Posterior cingulate gyrus (tissue), 11 donors: Measurements from ENCODE around the gene NUP153.
"Not testable (repeated sequence)": the region's sequence is repeated elsewhere in the genome, so short reads cannot be mapped to it uniquely, and the experiment has no call there.

ENCODE experiments used
- DNase-seq, 10 donors: peaks; one replicate each; pipeline versions ENCODE4 v3.0.0 to v3.0.0-alpha.2; 2020 to 2021; ENCODE audit warnings: mixed read lengths in 3 of 10
- intact Hi-C: fragments of 100-400 bp; cut with DNase I; formaldehyde crosslinking; loops from one replicate; pipeline ENCODE4 v1.15.1; 2023

NUP153 gene

GRCh38 chr6:17714879-17715851 lies 8.4 kb upstream of the NUP153 start:
- intact Hi-C loops = no loop called here

DNA sequence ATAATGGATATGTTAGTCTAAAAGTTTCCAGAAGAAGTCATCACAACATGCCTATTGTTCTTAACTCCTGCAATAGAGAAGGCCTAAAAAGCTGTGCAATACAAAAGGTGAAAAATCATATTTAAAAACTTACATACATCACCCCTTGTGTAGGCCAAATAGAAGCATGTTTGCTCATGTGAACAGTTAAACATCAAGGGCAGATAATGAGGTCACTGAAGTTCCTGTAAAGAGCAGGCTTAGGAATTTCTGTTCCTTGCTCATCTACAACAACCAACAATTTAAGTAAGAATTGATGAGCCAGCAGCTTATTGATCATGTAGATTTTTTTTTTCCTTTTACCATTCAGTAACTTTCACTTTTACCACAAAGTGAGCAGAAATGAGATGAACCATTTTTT lies 7.5 kb upstream of the NUP153 start:
- intact Hi-C loops = no loop called here
- DNase-seq = no peak

More at GRCh38 chr6:17714879-17715851, 8.4 kb upstream of the NUP153 start:
- DNase-seq = peak in 1 of 10 donors; percentile 4

GRCh38 chr6:17712576-17712975 lies 5.9 kb upstream of the NUP153 start:
- intact Hi-C loops = no loop called here
- no peak for DNase-seq

DNA sequence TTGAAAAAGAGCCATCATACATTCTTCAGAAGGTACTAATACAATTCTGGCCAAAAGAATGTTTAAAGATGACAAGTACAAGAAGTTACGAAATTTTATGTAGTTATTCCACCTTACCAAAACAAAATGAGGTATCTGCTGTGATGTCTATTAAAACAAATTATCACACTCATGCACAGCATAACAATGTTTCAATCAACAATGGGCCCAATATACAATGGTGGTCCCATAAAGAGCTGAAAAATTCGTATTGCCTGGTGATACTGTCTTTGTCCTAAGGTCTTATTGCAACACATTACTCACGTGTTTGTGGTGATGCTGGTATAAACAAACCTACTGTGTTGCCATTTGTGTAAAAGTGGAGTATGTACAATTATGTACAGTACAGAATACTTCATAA lies 3.6 kb upstream of the NUP153 start:
- DNase-seq = no peak
- intact Hi-C loops = no loop called here

DNA sequence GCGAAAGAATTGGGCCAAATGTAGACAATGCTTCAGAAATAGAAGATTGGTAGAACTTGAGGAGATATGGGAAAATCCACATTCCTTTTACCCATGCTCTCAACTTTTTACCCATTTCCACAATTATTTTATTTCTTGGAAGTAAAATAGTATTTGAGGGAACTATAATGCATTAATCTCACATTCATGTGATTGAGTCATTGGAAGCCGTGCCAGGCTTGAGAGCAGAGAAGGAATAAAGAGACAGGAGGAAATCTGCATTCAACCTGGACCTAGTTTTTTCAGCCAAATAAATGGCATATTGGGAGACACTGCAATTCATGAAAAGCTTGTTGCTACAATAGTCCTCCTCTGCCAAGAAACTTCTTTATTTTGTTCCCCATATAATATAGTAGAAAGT lies 2.8 kb upstream of the NUP153 start:
- no peak for DNase-seq
- intact Hi-C loops = loop anchor here (5.0 kb wide), 1 partner anchor 273 kb away; no protein-coding TSS in a partner anchor

- not testable (repeated sequence) for DNase-seq
- intact Hi-C loops = loop anchor here (5.0 kb wide), 1 partner anchor 274 kb away; no protein-coding TSS in a partner anchor
Observed at GRCh38 chr6:17708035-17708434, 1.3 kb upstream of the NUP153 start.

DNA sequence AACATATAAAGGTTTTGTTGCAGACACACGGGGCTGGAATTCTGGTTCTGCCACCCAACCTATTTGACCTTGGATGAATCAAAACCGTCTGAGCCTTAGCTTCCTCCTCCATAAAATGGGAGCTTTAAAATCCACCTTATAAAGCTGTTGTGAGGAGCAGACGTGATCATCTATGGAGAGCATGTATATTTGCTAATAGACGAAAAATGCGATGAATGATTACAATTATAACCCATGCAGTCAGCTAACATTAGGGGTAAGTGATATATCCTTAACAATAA lies 586 bp upstream of the NUP153 start:
- no peak for DNase-seq
- intact Hi-C loops = loop anchor here (2.0 to 5.0 kb wide), 2 partner anchors 107 to 275 kb away; partner anchors contain the start of gene FAM8A1

- intact Hi-C loops = loop anchor here (2.0 to 5.0 kb wide), 2 partner anchors 105 to 276 kb away; partner anchors contain the start of gene FAM8A1
- peak in 8 of 10 donors; percentile 18 to 90 (median 27) for DNase-seq
Observed at GRCh38 chr6:17705778-17706579, 746 bp downstream of the NUP153 start.

DNA sequence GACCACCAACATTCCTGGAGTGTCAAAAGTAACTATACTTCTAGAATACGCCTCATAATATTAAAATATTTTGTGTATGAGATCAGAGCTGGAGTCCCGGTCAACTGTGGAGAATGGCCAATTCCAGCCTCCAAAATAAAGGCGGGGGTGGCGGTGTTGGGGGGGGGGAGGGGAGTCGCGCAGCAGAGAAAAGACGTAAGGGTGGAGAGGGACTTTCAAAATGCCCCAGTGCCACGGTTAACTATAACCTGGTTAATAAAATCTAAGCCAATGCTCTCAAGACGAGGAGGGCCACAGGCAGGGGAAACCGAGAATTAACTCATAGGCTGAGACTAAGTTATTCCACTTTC lies 1.3 kb downstream of the NUP153 start:
- DNase-seq = no peak
- intact Hi-C loops = loop anchor here (5.0 kb wide), 1 partner anchor 277 kb away; no protein-coding TSS in a partner anchor

DNA sequence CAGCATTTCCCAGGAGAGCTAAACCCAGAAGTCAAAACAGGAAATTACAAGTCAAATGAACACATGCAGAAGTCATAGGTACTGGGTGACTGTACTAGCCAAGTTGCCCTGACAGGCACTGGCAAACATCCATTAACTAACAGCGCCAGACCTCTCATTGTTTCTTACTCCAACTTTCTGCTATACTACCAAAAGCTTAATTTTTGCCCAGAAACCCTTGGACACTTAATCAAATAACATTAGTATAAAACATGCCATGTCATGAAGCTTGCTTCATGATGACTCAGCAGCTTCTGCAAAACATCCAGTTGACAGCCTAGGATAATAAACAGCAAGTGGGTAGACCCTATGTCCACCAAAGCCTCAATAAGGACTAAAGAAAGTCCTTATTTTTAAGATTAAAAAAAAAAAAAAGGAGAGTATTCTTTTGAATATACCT lies 3.5 kb downstream of the NUP153 start:
- intact Hi-C loops = no loop called here

DNA sequence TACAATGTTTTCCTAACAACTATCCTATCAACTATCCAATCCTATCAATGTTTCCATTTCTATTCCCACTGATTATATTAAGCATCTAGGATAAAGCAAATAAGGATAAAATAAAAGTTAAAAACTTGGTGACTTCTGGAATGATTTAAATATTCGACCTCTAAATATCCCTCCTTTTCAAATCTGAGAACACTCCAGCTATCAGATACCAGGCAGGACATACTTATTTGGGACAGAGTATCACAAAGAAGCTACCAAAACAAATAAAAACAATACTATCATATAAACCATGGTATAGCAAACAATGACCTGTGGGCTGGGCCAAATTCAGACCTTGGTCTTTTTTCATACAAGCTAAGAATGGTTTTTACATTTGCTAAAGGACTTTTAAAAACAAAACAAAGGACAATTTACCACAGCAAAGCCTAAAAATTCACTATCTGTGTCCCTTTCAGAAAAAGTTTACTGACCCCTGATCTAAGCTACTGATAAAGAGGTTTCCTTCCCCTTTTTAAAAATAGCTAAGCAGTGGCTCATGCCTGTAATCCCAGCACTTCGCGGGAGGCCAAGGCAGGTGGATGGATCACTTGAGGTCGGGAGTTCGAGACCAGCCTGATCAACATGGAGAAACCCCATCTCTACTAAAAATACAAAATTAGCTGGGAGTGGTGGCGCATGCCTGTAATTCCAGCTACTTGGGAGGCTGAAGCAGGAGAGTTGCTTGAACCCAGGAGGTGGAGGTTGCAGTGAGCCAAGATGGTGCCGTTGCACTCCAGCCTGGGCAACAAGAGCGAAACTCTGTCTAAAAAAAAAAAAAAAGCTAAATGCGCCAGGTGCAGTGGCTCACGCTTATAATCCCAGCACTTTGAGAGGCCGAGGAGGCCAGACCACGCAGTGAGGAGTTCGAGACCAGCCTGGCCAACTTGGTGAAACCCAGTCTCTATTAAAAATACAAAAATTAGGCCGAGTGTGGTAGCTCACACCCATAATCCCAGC lies 6.0 kb downstream of the NUP153 start:
- no peak for DNase-seq
- intact Hi-C loops = no loop called here

More for the DNA sequence above, 3.5 kb downstream of the NUP153 start:
- DNase-seq = no peak

GRCh38 chr6:17691925-17692538 lies 14.7 kb downstream of the NUP153 start:
- intact Hi-C loops = no loop called here
- DNase-seq = no peak

DNA sequence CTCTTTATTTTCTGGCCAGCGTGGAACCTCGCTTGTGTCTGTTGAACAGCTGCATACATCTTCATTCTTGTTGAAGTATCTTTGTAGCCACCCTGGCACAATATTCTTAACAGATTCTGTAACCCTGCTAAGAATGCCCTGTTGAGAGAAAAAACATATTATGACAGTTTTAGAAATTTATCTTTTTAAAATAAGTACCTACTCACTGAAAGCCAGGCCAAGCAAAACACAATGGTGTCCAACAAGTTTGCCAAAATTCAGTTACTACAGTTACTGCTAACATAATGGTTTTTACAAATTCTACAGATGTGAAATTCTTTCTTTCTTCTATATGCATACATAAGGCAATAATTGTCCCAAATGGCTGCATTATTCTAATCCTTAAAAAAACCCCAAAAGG lies 18.2 kb downstream of the NUP153 start:
- no peak for DNase-seq
- intact Hi-C loops = no loop called here

GRCh38 chr6:17687136-17687535 lies 19.6 kb downstream of the NUP153 start:
- DNase-seq = no peak
- intact Hi-C loops = no loop called here

DNA sequence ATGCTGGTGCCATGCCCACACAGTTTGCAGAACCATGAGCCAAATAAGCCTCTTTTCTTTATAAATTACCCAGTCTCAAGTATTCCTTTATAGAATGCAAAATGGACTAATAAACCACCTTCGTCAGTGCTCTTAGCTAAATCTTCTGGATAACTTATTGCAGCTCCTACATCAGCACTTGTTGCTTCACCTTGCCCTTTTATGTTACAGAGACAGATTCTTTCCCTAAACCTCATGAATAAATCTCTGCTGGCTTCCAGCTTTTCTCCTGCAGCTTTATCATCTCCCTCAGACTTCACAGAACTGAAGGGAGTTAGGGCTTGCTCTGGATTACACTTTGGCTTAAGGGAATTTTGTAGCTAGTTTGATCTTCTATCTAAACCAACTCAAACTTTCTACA lies 22.6 kb downstream of the NUP153 start:
- no peak for DNase-seq
- intact Hi-C loops = no loop called here

DNA sequence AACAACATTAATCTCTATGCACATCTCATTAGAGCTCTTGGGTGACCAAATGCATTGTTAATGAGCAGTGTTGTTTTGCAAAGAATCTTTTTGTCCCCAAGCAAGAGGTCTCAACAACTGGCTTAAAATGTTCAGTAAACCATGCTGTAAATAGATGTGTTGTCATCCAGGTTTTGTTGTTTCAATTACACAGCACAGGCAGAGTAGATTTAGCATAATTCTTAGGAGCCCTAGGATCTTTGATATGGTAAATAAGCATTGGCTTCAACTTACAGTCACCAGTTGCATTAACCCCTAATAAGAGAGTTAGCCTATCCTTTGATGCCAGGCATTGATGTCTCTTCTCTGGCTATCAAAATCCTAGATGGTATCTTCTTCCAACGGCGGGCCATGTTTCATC lies 23.3 kb downstream of the NUP153 start:
- intact Hi-C loops = no loop called here
- no peak for DNase-seq

- intact Hi-C loops = no loop called here
- DNase-seq = no peak
Observed at GRCh38 chr6:17679726-17680125, 27.0 kb downstream of the NUP153 start.

- DNase-seq = no peak
- intact Hi-C loops = no loop called here
Observed at GRCh38 chr6:17677602-17678001, 29.1 kb downstream of the NUP153 start.

GRCh38 chr6:17673543-17674254 lies 33.0 kb downstream of the NUP153 start:
- DNase-seq = no peak
- intact Hi-C loops = no loop called here
